ENCODE data around the gene TBC1D19. TPM values are rescaled to one million over a fixed set of nuclear protein-coding genes. Genes with fewer than 3 reads are reported as not detected.

TBC1D19 gene
- total and polyA plus RNA-seq, 2 donors from 2014 or later: 10.8 to 19.1 TPM

- no peak for FAIRE-seq
Measured at GRCh38 chr4:26715636-26716242, 131.9 kb downstream of the TBC1D19 start.

GRCh38 chr4:26717332-26717731 is 133.4 kb downstream of the TBC1D19 start:
- Histone ChIP-seq H3K27ac (ENCODE audit: low read depth in 2 of 2, low read length in 2 of 2) (no peak overlapping the region), H3K36me3 (ENCODE audit: control insufficient read depth in 2 of 3, insufficient read depth in 3 of 3, low read length in 3 of 3) (no peaks in the 10 kb centered on the region), H3K9me3 (ENCODE audit: control insufficient read depth in 2 of 3, insufficient read depth in 1 of 3, low read length in 3 of 3) (no peaks in the 10 kb centered on the region), H3K27me3 (ENCODE audit: control insufficient read depth, insufficient read depth, low read length) (no peaks in the 10 kb centered on the region), H3K4me3 (ENCODE audit: low read length in 3 of 3) (no peak overlapping the region), H3K4me1 (ENCODE audit: control insufficient read depth in 2 of 3, insufficient read depth in 2 of 3, low read depth in 1 of 3, low read length in 3 of 3) (no peaks in the 10 kb centered on the region), H3K9ac (ENCODE audit: low read length in 3 of 3) (no peak overlapping the region)
- TF ChIP-seq CTCF (IDR thresholded peaks at IDR 0.05; ENCODE audit: borderline replicate concordance, extremely low read depth, insufficient read depth): no peak
- intact Hi-C loops (cut with DNase I): no loop called here
- FAIRE-seq: no peak
- DNase-seq: no peak

More at GRCh38 chr4:26715636-26716242, 131.9 kb downstream of the TBC1D19 start:
- no peaks in the 10 kb centered on the region for H3K9me3 ChIP-seq (ENCODE audit: control insufficient read depth in 2 of 3, insufficient read depth in 1 of 3, low read length in 3 of 3)
- H3K36me3 ChIP-seq (ENCODE audit: control insufficient read depth in 2 of 3, insufficient read depth in 3 of 3, low read length in 3 of 3): no peaks in the 10 kb centered on the region
- no peaks in the 10 kb centered on the region for H3K4me1 ChIP-seq (ENCODE audit: control insufficient read depth in 2 of 3, insufficient read depth in 2 of 3, low read depth in 1 of 3, low read length in 3 of 3)
- no peaks in the 10 kb centered on the region for H3K27me3 ChIP-seq (ENCODE audit: control insufficient read depth, insufficient read depth, low read length)
- no peak for DNase-seq
- no peak overlapping the region for H3K27ac ChIP-seq (ENCODE audit: low read depth in 2 of 2, low read length in 2 of 2)
- intact Hi-C loops (cut with DNase I): no loop called here
- H3K4me3 ChIP-seq (ENCODE audit: low read length in 3 of 3): no peak overlapping the region
- no peak overlapping the region for H3K9ac ChIP-seq (ENCODE audit: low read length in 3 of 3)
- no peak for TF ChIP-seq CTCF (IDR thresholded peaks at IDR 0.05; ENCODE audit: borderline replicate concordance, extremely low read depth, insufficient read depth)

- DNase-seq (peak in 2 of 5 donors; percentile 25 to 43), FAIRE-seq (peak; percentile 80)
- intact Hi-C loops (cut with DNase I): no loop called here
- TF ChIP-seq CTCF (IDR thresholded peaks at IDR 0.05; ENCODE audit: borderline replicate concordance, extremely low read depth, insufficient read depth): peak; percentile 44
- Histone ChIP-seq H3K27me3 (ENCODE audit: control insufficient read depth, insufficient read depth, low read length) (no peaks in the 10 kb centered on the region), H3K36me3 (ENCODE audit: control insufficient read depth in 2 of 3, insufficient read depth in 3 of 3, low read length in 3 of 3) (no peaks in the 10 kb centered on the region), H3K9ac (ENCODE audit: low read length in 3 of 3) (no peak overlapping the region), H3K4me3 (ENCODE audit: low read length in 3 of 3) (no peak overlapping the region), H3K9me3 (ENCODE audit: control insufficient read depth in 2 of 3, insufficient read depth in 1 of 3, low read length in 3 of 3) (no peaks in the 10 kb centered on the region), H3K27ac (ENCODE audit: low read depth in 2 of 2, low read length in 2 of 2) (no peak overlapping the region), H3K4me1 (ENCODE audit: control insufficient read depth in 2 of 3, insufficient read depth in 2 of 3, low read depth in 1 of 3, low read length in 3 of 3) (no peaks in the 10 kb centered on the region)
Measured at GRCh38 chr4:26719954-26720552, 136.2 kb downstream of the TBC1D19 start.
